AG04450 (cell line): ENCODE data around the gene GPC6. TPM values are rescaled to one million over a fixed set of nuclear protein-coding genes. Genes with fewer than 3 reads are reported as not detected.

Source experiments
- CTCF ChIA-PET: fragments of 300-600, 350-600 bp; formaldehyde crosslinking; extraction: SDS; loops from one replicate; lab custom pipeline; 2022; ENCODE audit warnings: antibody characterized with exemption, inconsistent platforms; lab: Charles Lee
- POLR2A ChIA-PET: fragments of 350-600 bp; formaldehyde crosslinking; extraction: SDS; loops from one replicate; lab custom pipeline; 2021; ENCODE audit warnings: antibody characterized with exemption, inconsistent platforms; lab: Yijun Ruan, JAX
- DNase-seq: peaks from one replicate; pipeline ENCODE4 v3.0.0-alpha.2; 2011; ENCODE audit warnings: low read depth, low spot score
- H3K27ac ChIP-seq: one replicate; pipeline ENCODE4 v1.5.1; 2012; ENCODE audit warnings: low read depth, low read length, control low read depth
- H3K27me3 ChIP-seq: one replicate; pipeline ENCODE4 v1.6.0; 2012; ENCODE audit warnings: low read length; ENCODE audit not compliant: control insufficient read depth, insufficient read depth
- H3K4me3 ChIP-seq: 2 replicates; pipeline ENCODE4 v1.5.1; 2011; ENCODE audit warnings: mild to moderate bottlenecking, low read depth, low read length, control low read depth
- H3K9me3 ChIP-seq: 2 replicates; pipeline ENCODE4 v1.5.1; 2012; ENCODE audit warnings: low read length; ENCODE audit not compliant: control insufficient read depth, insufficient read depth
- polyA plus RNA-seq: library from polyadenylated mRNA; depleted of rRNA; stranded (reverse); fragments of >200 nt; gene quantifications from 2 replicates; pipeline ENCODE4 v1.2.3, GENCODE V29; 2011
- TF ChIP-seq, protein P1 (sequence below): IDR thresholded peaks from 2 replicates; pipeline ENCODE4 v1.5.1; 2011; ENCODE audit warnings: low read depth, low read length, control low read depth, inconsistent platforms

The GPC6 gene
- polyA plus RNA-seq, 1 experiment: 40.4 TPM

DNA sequence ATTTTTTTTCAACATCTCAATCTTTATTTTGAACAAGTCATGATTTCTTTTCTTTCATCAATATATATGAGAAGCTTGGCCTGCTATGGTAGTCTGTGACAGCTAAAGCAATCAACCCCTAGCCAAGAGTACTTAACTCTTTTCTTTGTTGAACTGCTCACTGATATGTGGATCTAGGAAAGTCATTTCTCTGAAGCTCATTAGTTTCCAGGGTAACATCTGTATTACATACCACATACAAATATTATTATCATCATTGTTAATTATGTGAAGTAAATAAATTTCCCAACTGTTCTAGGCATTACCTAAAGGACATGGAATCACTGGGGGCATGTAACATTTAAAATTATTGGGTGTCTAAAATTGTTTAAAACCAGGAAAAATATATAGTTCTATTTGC, 985.6 kb downstream of the GPC6 start:
- H3K9me3 ChIP-seq: no peaks in the 10 kb centered on the region
- H3K27me3 ChIP-seq: no peaks in the 10 kb centered on the region
- DNase-seq: no peak
- ChIA-PET POLR2A (no interaction called here), CTCF (interaction anchor here (2.4 kb wide), 1 partner anchor 19 kb away, joined by 6 read pairs; no protein-coding TSS in a partner anchor)
- no peak overlapping the region for H3K27ac ChIP-seq
- no peak overlapping the region for H3K4me3 ChIP-seq
- TF ChIP-seq, protein P1, sequence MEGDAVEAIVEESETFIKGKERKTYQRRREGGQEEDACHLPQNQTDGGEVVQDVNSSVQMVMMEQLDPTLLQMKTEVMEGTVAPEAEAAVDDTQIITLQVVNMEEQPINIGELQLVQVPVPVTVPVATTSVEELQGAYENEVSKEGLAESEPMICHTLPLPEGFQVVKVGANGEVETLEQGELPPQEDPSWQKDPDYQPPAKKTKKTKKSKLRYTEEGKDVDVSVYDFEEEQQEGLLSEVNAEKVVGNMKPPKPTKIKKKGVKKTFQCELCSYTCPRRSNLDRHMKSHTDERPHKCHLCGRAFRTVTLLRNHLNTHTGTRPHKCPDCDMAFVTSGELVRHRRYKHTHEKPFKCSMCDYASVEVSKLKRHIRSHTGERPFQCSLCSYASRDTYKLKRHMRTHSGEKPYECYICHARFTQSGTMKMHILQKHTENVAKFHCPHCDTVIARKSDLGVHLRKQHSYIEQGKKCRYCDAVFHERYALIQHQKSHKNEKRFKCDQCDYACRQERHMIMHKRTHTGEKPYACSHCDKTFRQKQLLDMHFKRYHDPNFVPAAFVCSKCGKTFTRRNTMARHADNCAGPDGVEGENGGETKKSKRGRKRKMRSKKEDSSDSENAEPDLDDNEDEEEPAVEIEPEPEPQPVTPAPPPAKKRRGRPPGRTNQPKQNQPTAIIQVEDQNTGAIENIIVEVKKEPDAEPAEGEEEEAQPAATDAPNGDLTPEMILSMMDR: no peak

DNA sequence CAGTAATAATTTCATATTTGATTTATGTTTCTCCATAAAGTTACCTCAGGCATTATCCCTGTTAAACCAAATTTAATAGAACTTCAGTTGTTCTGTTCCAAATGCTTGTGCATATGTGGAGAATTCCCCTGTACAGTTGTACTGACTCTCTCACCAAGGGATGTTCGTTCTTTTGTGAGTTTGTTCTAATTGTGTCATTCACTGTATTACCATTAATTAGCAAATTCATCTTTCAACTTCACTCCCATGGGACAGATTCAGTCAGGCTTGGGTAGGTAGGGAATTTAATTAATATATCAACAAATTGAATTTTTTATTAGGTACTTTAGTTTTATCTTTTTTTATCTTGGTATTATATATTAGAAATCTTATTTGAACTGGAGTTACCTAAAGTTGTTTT, 987.5 kb downstream of the GPC6 start:
- Histone ChIP-seq H3K4me3 (no peak overlapping the region), H3K27me3 (no peaks in the 10 kb centered on the region), H3K9me3 (no peaks in the 10 kb centered on the region), H3K27ac (no peak overlapping the region)
- TF ChIP-seq, protein P1: no peak
- ChIA-PET CTCF (no interaction called here), POLR2A (no interaction called here)
- DNase-seq: no peak

DNA sequence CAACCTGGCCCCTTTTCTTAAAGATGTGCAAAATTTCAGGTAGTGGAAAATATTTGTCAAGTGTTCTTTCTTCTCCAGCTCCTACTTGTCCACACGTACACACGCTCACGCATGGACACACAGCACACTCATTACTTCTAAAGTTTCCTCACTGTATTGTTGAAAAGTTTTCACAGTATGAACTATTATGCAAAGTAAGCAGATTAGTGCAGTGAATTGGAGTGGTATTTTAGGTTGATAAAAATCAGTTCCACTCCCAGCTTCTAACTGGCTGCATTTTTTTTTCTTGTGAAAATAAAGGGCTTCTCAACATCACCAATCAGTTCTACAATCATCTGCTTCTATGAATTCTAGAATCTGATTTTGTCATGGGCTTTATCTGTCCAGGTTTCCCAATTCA, 988.4 kb downstream of the GPC6 start:
- Histone ChIP-seq H3K4me3 (no peak overlapping the region), H3K27me3 (no peaks in the 10 kb centered on the region), H3K9me3 (no peaks in the 10 kb centered on the region), H3K27ac (no peak overlapping the region)
- TF ChIP-seq, protein P1: no peak
- ChIA-PET CTCF (no interaction called here), POLR2A (no interaction called here)
- no peak for DNase-seq

DNA sequence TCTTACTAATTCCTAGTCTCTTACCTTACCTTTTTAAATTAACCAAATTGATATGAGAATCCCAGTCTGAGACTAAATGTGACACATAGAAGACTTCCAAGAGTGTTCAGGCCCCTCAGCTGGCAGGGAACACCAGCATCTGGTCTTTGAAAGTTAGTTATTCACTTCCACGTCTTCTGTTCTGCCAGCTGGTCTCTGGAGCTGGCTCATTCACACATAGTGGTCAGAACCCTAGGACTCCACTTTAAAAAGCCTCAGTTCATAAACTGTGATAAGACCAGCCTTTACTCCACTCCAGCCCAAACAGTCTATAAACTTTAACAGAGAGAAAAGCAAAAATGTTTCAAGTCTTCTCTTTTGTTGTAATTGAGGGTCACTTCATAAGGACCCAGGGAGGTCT, 989.9 kb downstream of the GPC6 start:
- TF ChIP-seq, protein P1: no peak
- no peak overlapping the region for H3K27ac ChIP-seq
- ChIA-PET CTCF (no interaction called here), POLR2A (no interaction called here)
- DNase-seq: no peak
- H3K9me3 ChIP-seq: no peaks in the 10 kb centered on the region
- no peaks in the 10 kb centered on the region for H3K27me3 ChIP-seq
- no peak overlapping the region for H3K4me3 ChIP-seq

GRCh38 chr13:94217370-94217769, 990.8 kb downstream of the GPC6 start:
- Histone ChIP-seq H3K27ac (no peak overlapping the region), H3K9me3 (no peaks in the 10 kb centered on the region), H3K4me3 (no peak overlapping the region), H3K27me3 (no peaks in the 10 kb centered on the region)
- DNase-seq: no peak
- TF ChIP-seq, protein P1: no peak
- POLR2A ChIA-PET: no interaction called here
- CTCF ChIA-PET: no interaction called here
